NCI-H748 (cell line): ENCODE measurements around the gene WFDC5.
A peak's percentile ranks its signal among the peaks of the same experiment; 100 is the strongest.

Experiments
- DNase-seq: peaks from one replicate; lab custom pipeline; 2025; ENCODE audit not compliant: unreplicated experiment; lab: John Stamatoyannopoulos, UW

The WFDC5 gene

GRCh38 chr20:45090481-45090880 is 24.5 kb downstream of the WFDC5 start:
- no peak for DNase-seq

- no peak for DNase-seq
Observed at GRCh38 chr20:45088247-45088646, 26.7 kb downstream of the WFDC5 start.

GRCh38 chr20:45087814-45088213 is 27.2 kb downstream of the WFDC5 start:
- no peak for DNase-seq

GRCh38 chr20:45087097-45087790 is 27.7 kb downstream of the WFDC5 start:
- DNase-seq, result no peak

GRCh38 chr20:45085867-45086266 is 29.1 kb downstream of the WFDC5 start:
- no peak for DNase-seq

- DNase-seq, result no peak
Observed at GRCh38 chr20:45085289-45085688, 29.7 kb downstream of the WFDC5 start.

- DNase-seq, result no peak
Observed at GRCh38 chr20:45083127-45083526, 31.8 kb downstream of the WFDC5 start.

- DNase-seq, result no peak
Observed at GRCh38 chr20:45082468-45082867, 32.5 kb downstream of the WFDC5 start.

GRCh38 chr20:45080867-45081624 is 33.9 kb downstream of the WFDC5 start:
- no peak for DNase-seq

- no peak for DNase-seq
Observed at GRCh38 chr20:45077559-45077958, 37.4 kb downstream of the WFDC5 start.

GRCh38 chr20:45073221-45073620 is 41.8 kb downstream of the WFDC5 start:
- no peak for DNase-seq

- no peak for DNase-seq
Observed at GRCh38 chr20:45072066-45072465, 42.9 kb downstream of the WFDC5 start.

GRCh38 chr20:45070932-45071632 is 43.9 kb downstream of the WFDC5 start:
- DNase-seq, result no peak

GRCh38 chr20:45069261-45069660 is 45.7 kb downstream of the WFDC5 start:
- no peak for DNase-seq

- no peak for DNase-seq
Observed at GRCh38 chr20:45067558-45067957, 47.4 kb downstream of the WFDC5 start.

GRCh38 chr20:45067087-45067486 is 47.9 kb downstream of the WFDC5 start:
- DNase-seq, result no peak

- DNase-seq, result no peak
Observed at GRCh38 chr20:45066372-45066771, 48.6 kb downstream of the WFDC5 start.

- DNase-seq, result no peak
Observed at GRCh38 chr20:45064812-45065211, 50.2 kb downstream of the WFDC5 start.

- DNase-seq, result peak; percentile 2
Observed at GRCh38 chr20:45063107-45063506, 51.9 kb downstream of the WFDC5 start.

GRCh38 chr20:45061244-45061643 is 53.7 kb downstream of the WFDC5 start:
- no peak for DNase-seq

- DNase-seq, result no peak
Observed at GRCh38 chr20:45060294-45060693, 54.7 kb downstream of the WFDC5 start.
